ENCODE measurements around the gene KCMF1. TPM values are rescaled to one million over a fixed set of nuclear protein-coding genes. Genes with fewer than 3 reads are reported as not detected.
"Not testable (repeated sequence)": the region's sequence is repeated elsewhere in the genome, so short reads cannot be mapped to it uniquely, and the experiment has no call there.

The KCMF1 gene
- total RNA-seq, 1 donor from 2014 or later, result 64.2 TPM

DNA sequence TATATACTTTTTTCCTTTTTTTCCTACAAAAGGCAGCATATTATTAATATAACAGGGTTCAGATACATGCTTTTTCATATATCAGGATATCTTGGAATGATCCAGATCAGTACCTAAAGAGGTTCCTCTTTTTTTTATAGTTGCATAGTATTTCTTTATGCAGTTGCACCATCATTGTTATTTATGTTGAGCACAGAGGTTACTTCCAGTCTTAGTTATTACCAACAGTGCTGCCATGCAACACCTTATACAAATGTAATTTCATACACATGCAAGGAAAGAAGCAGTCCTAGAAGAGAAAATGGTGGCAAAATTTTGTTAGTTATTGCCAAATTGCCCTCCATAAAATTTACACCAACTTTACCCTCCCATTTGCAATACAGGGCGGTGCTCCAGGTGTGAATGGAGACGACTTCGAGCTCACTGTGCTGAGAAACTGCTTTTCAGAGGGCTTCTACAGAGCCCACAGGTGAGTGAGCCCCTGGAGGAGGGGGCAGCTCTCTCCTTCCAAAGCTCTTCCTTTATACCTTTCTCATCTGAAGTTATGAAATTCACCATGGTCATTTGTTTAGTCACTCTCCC is 30.0 kb upstream of the KCMF1 start:
- H3K4me3 ChIP-seq, result no peak overlapping the region
- intact Hi-C loops (cut with DNase I), result no loop called here
- no peaks in the 10 kb centered on the region for H3K36me3 ChIP-seq
- no peaks in the 10 kb centered on the region for H3K27me3 ChIP-seq (ENCODE audit: low read depth)
- ATAC-seq, result peak in 1 of 2 donors; percentile 35
- TF ChIP-seq, protein P1, sequence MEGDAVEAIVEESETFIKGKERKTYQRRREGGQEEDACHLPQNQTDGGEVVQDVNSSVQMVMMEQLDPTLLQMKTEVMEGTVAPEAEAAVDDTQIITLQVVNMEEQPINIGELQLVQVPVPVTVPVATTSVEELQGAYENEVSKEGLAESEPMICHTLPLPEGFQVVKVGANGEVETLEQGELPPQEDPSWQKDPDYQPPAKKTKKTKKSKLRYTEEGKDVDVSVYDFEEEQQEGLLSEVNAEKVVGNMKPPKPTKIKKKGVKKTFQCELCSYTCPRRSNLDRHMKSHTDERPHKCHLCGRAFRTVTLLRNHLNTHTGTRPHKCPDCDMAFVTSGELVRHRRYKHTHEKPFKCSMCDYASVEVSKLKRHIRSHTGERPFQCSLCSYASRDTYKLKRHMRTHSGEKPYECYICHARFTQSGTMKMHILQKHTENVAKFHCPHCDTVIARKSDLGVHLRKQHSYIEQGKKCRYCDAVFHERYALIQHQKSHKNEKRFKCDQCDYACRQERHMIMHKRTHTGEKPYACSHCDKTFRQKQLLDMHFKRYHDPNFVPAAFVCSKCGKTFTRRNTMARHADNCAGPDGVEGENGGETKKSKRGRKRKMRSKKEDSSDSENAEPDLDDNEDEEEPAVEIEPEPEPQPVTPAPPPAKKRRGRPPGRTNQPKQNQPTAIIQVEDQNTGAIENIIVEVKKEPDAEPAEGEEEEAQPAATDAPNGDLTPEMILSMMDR (IDR thresholded peaks at IDR 0.05), result no peak
- DNase-seq, result no peak
- no peaks in the 10 kb centered on the region for H3K9me3 ChIP-seq
- no peaks in the 10 kb centered on the region for H3K4me1 ChIP-seq
- no peak overlapping the region for H3K27ac ChIP-seq

DNA sequence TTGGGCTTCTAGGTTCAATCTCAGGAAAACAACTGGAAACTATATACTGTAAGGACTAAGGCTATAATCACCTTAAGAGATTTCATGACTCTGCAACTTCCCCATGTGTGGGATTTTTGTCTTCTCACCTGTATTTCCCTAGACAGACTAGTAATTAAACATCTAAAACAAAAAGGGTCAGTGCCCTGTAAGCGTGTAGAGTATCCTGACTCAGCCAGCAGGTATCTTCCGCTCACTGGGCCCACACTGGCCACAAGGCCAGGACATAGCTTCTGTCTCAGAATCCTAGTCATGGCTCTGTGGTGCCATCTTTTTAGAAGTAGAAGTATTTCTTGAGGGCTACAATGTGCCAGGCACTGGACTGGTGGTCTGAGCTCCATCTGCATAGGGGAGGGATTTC is 28.8 kb upstream of the KCMF1 start:
- Histone ChIP-seq H3K36me3 (no peaks in the 10 kb centered on the region), H3K27ac (no peak overlapping the region), H3K27me3 (ENCODE audit: low read depth) (no peaks in the 10 kb centered on the region), H3K4me1 (no peaks in the 10 kb centered on the region), H3K9me3 (no peaks in the 10 kb centered on the region), H3K4me3 (no peak overlapping the region)
- intact Hi-C loops (cut with DNase I), result no loop called here
- no peak for ATAC-seq
- no peak for DNase-seq
- TF ChIP-seq, protein P1 (IDR thresholded peaks at IDR 0.05), result no peak

DNA sequence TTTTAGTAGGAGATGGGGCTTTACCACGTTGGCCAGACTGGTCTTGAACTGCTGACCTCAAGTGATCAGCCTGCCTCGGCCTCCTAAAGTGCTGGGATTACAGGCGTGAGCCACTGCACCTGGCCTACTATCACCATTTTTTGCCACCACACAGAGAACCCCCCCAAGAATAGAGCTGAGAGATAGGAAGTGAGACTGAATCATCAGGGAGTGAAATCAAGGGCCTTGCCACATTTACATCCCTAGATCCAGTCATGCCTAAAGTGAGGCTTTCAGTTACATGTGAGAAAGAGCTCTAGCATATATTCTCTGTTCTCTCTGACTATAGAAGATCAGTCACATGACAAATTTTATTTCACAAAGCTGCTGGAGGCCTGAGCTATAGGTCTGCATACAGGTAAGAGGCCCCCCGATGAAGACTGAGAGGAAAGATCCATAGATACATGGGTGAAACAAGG is 28.0 kb upstream of the KCMF1 start:
- Histone ChIP-seq H3K27ac (no peak overlapping the region), H3K36me3 (no peaks in the 10 kb centered on the region), H3K27me3 (ENCODE audit: low read depth) (no peaks in the 10 kb centered on the region), H3K4me3 (no peak overlapping the region), H3K4me1 (no peaks in the 10 kb centered on the region), H3K9me3 (no peaks in the 10 kb centered on the region)
- intact Hi-C loops (cut with DNase I), result no loop called here
- TF ChIP-seq, protein P1 (IDR thresholded peaks at IDR 0.05), result no peak
- ATAC-seq (no peak), DNase-seq (no peak)

DNA sequence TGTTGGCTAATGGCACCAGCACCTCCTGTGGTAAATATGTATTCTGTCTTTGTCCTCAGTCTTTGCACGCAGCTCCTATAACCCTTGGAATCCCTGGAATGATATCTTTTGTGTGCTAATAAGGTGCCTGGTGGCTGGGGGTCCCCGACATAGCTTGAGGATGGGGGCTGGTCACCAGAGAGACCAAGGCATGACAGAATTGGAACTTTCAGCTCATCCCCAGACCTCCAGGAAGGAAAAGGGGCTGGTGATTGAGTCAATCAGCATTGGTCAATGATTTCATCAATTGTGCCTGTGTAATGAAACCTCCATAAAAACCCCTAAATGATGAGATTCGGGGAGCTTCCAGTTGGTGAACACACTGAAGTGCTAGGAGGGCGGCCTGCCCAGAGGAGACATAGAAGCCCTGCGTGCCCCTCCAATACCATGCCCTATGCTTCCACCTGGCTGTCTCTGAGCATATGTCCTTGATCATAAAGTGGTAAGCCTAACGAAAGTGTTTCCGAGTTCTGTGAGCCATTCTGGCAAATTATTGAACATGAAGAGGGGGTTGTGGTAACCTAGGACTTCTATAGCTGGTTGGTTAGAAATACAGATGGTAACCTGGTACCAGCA is 26.6 kb upstream of the KCMF1 start:
- Histone ChIP-seq H3K4me3 (no peak overlapping the region), H3K4me1 (no peaks in the 10 kb centered on the region), H3K36me3 (no peaks in the 10 kb centered on the region), H3K27me3 (ENCODE audit: low read depth) (no peaks in the 10 kb centered on the region), H3K27ac (no peak overlapping the region), H3K9me3 (no peaks in the 10 kb centered on the region)
- DNase-seq (no peak), ATAC-seq (no peak)
- intact Hi-C loops (cut with DNase I), result no loop called here
- TF ChIP-seq, protein P1 (IDR thresholded peaks at IDR 0.05), result no peak

DNA sequence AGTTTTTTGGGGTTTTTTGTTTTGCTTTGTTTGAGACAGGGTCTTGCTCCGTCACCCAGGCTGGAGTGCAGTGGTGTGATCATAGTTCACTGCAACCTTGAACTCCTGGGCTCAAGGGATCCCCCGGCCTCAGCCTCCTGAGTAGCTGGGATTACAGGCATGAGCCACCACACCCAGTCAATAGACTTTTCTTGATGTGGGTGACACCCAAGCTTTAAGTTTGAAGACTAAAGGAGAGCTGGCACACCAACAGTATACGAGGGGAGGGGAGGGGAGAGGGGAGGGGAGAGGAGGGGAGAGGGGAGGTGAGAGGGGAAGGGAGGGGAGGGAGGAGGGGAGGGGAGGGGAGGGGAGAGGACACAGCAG is 25.1 kb upstream of the KCMF1 start:
- intact Hi-C loops (cut with DNase I); H3K4me1 ChIP-seq; H3K27me3 ChIP-seq (ENCODE audit: low read depth); H3K4me3 ChIP-seq; H3K36me3 ChIP-seq; DNase-seq; H3K9me3 ChIP-seq; ATAC-seq; H3K27ac ChIP-seq: not testable (repeated sequence)

DNA sequence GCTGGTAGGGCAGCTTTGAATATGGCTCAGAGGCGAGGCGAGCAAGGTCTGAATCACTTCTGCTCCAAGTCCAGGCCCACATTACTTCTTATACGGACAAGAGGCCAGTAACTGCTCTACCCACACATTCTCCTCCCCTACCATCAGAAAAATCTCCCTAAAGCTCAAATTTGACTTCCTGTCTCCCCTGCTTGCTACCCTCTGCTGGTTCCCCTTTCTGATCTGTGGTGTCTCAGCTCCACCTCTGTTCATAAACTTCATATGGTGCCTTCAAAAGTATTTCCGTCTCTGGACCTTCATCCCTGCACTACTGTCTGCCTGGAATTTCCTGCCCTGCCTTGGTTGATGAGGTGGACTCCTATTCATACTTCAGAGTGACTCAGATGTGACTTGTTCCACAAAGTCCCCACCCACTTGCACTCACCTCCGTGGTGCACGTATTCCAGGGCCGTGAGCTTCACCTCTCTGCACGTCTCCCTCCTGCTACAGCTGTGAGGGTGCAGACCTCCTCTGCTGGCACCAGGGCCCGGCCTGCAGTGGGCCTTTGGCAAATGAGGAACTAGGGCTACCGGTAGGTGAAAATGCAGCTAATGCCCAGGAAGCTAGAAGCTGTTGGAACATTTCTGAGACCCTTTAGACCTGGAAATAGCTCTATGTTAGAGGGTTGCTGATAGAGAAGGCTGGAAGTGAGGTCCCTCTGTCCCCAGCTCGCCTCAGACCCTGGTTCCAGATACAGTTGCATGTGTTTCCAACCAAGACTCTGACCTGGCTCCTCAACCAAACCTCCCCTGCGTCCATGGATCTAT is 24.6 kb upstream of the KCMF1 start:
- ATAC-seq (peak; percentile 44 to 63), DNase-seq (no peak)
- TF ChIP-seq, protein P1 (IDR thresholded peaks at IDR 0.05), result no peak
- intact Hi-C loops (cut with DNase I), result no loop called here
- H3K27me3 ChIP-seq (ENCODE audit: low read depth), result no peaks in the 10 kb centered on the region
- no peaks in the 10 kb centered on the region for H3K36me3 ChIP-seq
- no peak overlapping the region for H3K4me3 ChIP-seq
- H3K9me3 ChIP-seq, result no peaks in the 10 kb centered on the region
- no peak overlapping the region for H3K27ac ChIP-seq
- no peaks in the 10 kb centered on the region for H3K4me1 ChIP-seq
